Endothelial cell (in vitro differentiated cells): ENCODE data around the gene SCUBE2. TPM values are rescaled to one million over a fixed set of nuclear protein-coding genes. Genes with fewer than 3 reads are reported as not detected.
A peak's percentile ranks its signal among the peaks of the same experiment; 100 is the strongest.

Experiments used
- DNase-seq: peaks from one replicate; pipeline ENCODE4 v3.0.0; 2021; ENCODE audit warnings: low spot score
- H3K27ac Mint-ChIP-seq: one replicate; pipeline ENCODE4 v1.8.0; 2021; ENCODE audit warnings: mixed read lengths, inconsistent platforms; ENCODE audit not compliant: unreplicated experiment
- H3K27me3 Mint-ChIP-seq: one replicate; pipeline ENCODE4 v1.8.0; 2021; ENCODE audit warnings: mild to moderate bottlenecking, moderate library complexity, mixed read lengths, inconsistent platforms; ENCODE audit not compliant: unreplicated experiment
- H3K36me3 Mint-ChIP-seq: one replicate; pipeline ENCODE4 v1.8.0; 2021; ENCODE audit warnings: mild to moderate bottlenecking, low read depth, mixed read lengths, inconsistent platforms; ENCODE audit not compliant: unreplicated experiment
- H3K4me1 Mint-ChIP-seq: one replicate; pipeline ENCODE4 v1.8.0; 2021; ENCODE audit warnings: mild to moderate bottlenecking, mixed read lengths, inconsistent platforms; ENCODE audit not compliant: unreplicated experiment
- H3K4me3 Mint-ChIP-seq: one replicate; pipeline ENCODE4 v1.8.0; 2021; ENCODE audit warnings: mild to moderate bottlenecking, mixed read lengths, inconsistent platforms; ENCODE audit not compliant: unreplicated experiment
- H3K9me3 Mint-ChIP-seq: one replicate; pipeline ENCODE4 v1.8.0; 2021; ENCODE audit warnings: mixed read lengths, inconsistent platforms; ENCODE audit not compliant: unreplicated experiment
- CTCF ChIP-seq: fragments of 200-600 bp; sonication (generic); IDR thresholded peaks from one replicate; pipeline ENCODE4 v1.5.0; 2021; ENCODE audit warnings: antibody characterized with exemption; ENCODE audit not compliant: unreplicated experiment
- total RNA-seq: library from RNA; stranded (reverse); fragmentation: NEBNext Ultra II Directional; extraction: Animal tissue kit (Norgen Biotek cat#: 25700); gene quantifications from one replicate; pipeline ENCODE4 v1.2.1, GENCODE V29; 2021; ENCODE audit not compliant: unreplicated experiment

Gene SCUBE2
- total RNA-seq, 1 donor from 2014 or later, result 2.4 TPM

DNA sequence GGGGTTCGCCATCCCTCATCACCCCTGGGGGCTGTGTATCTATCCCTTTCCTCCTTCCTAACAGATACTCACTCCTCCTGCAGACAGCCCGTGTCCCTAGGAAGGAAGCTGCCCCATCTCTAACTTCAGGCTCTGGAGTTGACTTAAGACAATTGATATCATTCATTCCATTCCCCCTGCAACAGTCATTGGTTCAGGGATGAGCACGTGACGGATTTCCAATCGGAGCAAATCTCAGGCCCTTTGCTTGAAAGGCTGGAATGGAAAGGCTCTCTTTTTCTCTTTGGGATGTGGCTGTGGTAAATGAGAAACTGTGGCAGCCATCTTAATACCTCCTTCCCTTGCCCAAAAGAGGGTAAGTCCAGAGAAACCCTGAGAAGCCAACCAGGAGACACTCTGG lies 5.0 kb upstream of the SCUBE2 start:
- no peak overlapping the region for H3K27ac Mint-ChIP-seq
- peaks cover 7% of the 10 kb centered on the region for H3K27me3 Mint-ChIP-seq
- H3K9me3 Mint-ChIP-seq, result no peaks in the 10 kb centered on the region
- no peak overlapping the region for H3K4me3 Mint-ChIP-seq
- no peaks in the 10 kb centered on the region for H3K36me3 Mint-ChIP-seq
- H3K4me1 Mint-ChIP-seq, result no peaks in the 10 kb centered on the region
- no peak for DNase-seq
- no peak for TF ChIP-seq CTCF

- TF ChIP-seq CTCF, result peak; percentile 31
- Mint-ChIP-seq H3K4me1 (no peaks in the 10 kb centered on the region), H3K36me3 (no peaks in the 10 kb centered on the region), H3K9me3 (no peaks in the 10 kb centered on the region), H3K27me3 (peaks cover 7% of the 10 kb centered on the region), H3K27ac (no peak overlapping the region), H3K4me3 (no peak overlapping the region)
- DNase-seq, result peak; percentile 50
These were observed 4.0 kb upstream of the SCUBE2 start for GRCh38 chr11:9095421-9095820.

GRCh38 chr11:9094420-9094819 lies 3.0 kb upstream of the SCUBE2 start:
- Mint-ChIP-seq H3K4me3 (no peak overlapping the region), H3K4me1 (no peaks in the 10 kb centered on the region), H3K9me3 (no peaks in the 10 kb centered on the region), H3K27ac (no peak overlapping the region), H3K27me3 (peaks cover 11% of the 10 kb centered on the region), H3K36me3 (no peaks in the 10 kb centered on the region)
- TF ChIP-seq CTCF, result no peak
- DNase-seq, result no peak

GRCh38 chr11:9092853-9093778 lies 1.7 kb upstream of the SCUBE2 start:
- Mint-ChIP-seq H3K27me3 (peaks cover 11% of the 10 kb centered on the region), H3K36me3 (no peaks in the 10 kb centered on the region), H3K27ac (no peak overlapping the region), H3K4me1 (no peaks in the 10 kb centered on the region), H3K9me3 (no peaks in the 10 kb centered on the region), H3K4me3 (no peak overlapping the region)
- TF ChIP-seq CTCF, result no peak
- DNase-seq, result no peak

DNA sequence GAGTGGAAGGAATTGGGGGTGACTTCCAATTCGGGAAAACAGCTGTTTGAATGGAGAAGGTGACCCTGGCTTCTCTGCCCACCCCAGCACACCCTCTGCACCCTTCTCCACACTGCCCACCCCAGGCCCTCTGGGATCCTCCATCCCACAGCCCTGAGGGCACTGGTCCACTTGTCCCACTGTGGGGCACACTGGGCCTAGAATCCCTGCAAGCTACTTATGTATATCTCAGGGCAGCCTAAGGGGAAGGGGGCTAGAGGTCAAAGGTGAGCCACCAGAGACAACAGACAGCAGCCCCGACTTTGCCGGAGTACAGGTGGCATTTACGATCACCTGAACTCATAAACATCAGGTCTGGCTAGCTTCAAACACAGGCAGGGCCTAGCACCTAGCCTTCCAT lies 673 bp upstream of the SCUBE2 start:
- no peak for DNase-seq
- Mint-ChIP-seq H3K4me3 (no peak overlapping the region), H3K4me1 (no peaks in the 10 kb centered on the region), H3K36me3 (no peaks in the 10 kb centered on the region), H3K27me3 (peaks cover 11% of the 10 kb centered on the region), H3K27ac (no peak overlapping the region), H3K9me3 (no peaks in the 10 kb centered on the region)
- TF ChIP-seq CTCF, result no peak
